Adrenal gland (tissue), 12 donors: ENCODE measurements around the gene SRPK2. TPM values are rescaled to one million over a fixed set of nuclear protein-coding genes. Genes with fewer than 3 reads are reported as not detected.
"Not testable (repeated sequence)": the region's sequence is repeated elsewhere in the genome, so short reads cannot be mapped to it uniquely, and the experiment has no call there.

Source experiments
- DNase-seq, 7 donors: peaks; one replicate each; pipeline ENCODE4 v3.0.0-alpha.2; 2019 to 2020
- H3K27ac ChIP-seq, 5 donors: fragments of 200-600 bp; sonication (generic) in 4 of 5; 1 replicate in 3 of 5; 2 replicates in 2 of 5; pipeline versions ENCODE4 v1.5.1 to v1.8.0; 2016 to 2020; ENCODE audit warnings: mild to moderate bottlenecking in 1 of 5
- H3K27me3 ChIP-seq: fragments of 200-600 bp; 2 replicates; pipeline ENCODE4 v1.8.0; 2021
- H3K36me3 ChIP-seq, 2 donors: fragments of 200-600 bp; replicated peaks in 1 of 2; 1 replicate in 1 of 2; 2 replicates in 1 of 2; pipeline versions ENCODE4 v1.5.1 to v1.8.0; 2018 to 2022
- H3K4me1 ChIP-seq, 2 donors: fragments of 200-600 bp; replicated peaks in 1 of 2; 1 replicate in 1 of 2; 2 replicates in 1 of 2; pipeline versions ENCODE4 v1.5.1 to v1.8.0; 2018 to 2021
- H3K4me3 ChIP-seq, 4 donors: fragments of 200-600 bp; sonication (generic) in 3 of 4; one replicate each; pipeline ENCODE4 v1.5.1; 2016 to 2018
- H3K9me3 ChIP-seq, 3 donors: fragments of 200-600 bp; sonication (generic) in 1 of 3; replicated peaks in 1 of 3; 1 replicate in 2 of 3; 2 replicates in 1 of 3; pipeline versions ENCODE4 v1.5.1 to v1.8.0; 2016 to 2021
- POLR2A ChIP-seq, 2 donors: fragments of 450-650 bp; IDR thresholded peaks; one replicate each; pipeline ENCODE4 v1.6.1; 2017; ENCODE audit warnings: antibody characterized with exemption in 2 of 2, mild to moderate bottlenecking in 2 of 2, moderate library complexity in 1 of 2
- WGBS, 4 donors: extraction: QIAGEN DNeasy Blood & Tissue Kit in 2 of 4; methylation state at CpG; one replicate each; pipeline versions ENCODE4 v1.1.5 to v1.1.7; 2013 to 2017; 5-methylcytosine and 5-hydroxymethylcytosine counted together
- intact Hi-C, 2 donors: fragments of 100-400 bp; cut with DNase I; formaldehyde crosslinking; loops; one replicate each; pipeline versions ENCODE4 v1.14.1 to v1.15.0; 2022 to 2023
- polyA plus RNA-seq, 3 donors: library from polyadenylated mRNA; stranded (reverse); fragments of 200-250 nt in 2 of 3; fragments of 350-450 nt in 1 of 3; fragmentation: Illumina TruSeq in 1 of 3; extraction: RNeasy Lipid Tissue Mini Kit (QIAGEN cat#74804) in 1 of 3; gene quantifications; one replicate each; pipeline ENCODE4 v1.2.3, GENCODE V29; 2013 to 2014
- total RNA-seq, 9 donors: library from RNA; depleted of rRNA in 4 of 9; stranded (reverse); fragments of >200 nt in 4 of 9; fragments of 120-200 nt in 1 of 9; fragmentation: NEBNext Ultra II Directional in 1 of 9; extraction: Animal tissue kit (Norgen Biotek cat#: 25700) in 1 of 9; gene quantifications; one replicate each; pipeline versions ENCODE4 v1.1.0 to v1.2.4, GENCODE V29; 2013 to 2023
- TF ChIP-seq, protein P1 (sequence below), 6 experiments: fragments of 450-650 bp in 4 of 6; fragments of 200-600 bp in 2 of 6; sonication (generic) in 1 of 6; IDR thresholded peaks; 1 replicate in 5 of 6; 2 replicates in 1 of 6; pipeline versions ENCODE4 v1.5.1 to v1.8.0; 2016 to 2021; ENCODE audit warnings: antibody characterized with exemption in 6 of 6, mild to moderate bottlenecking in 2 of 6, moderate library complexity in 1 of 6
- donor health status: healthy with polysubstance abuse.
- donor health status: Bipolar disorder and iron deficiency.
- donor health status: DM: yes; HTN: yes; CAD: no.
- donor health status: DM: no; HTN: no; CAD: no.
- donor health status: DM: no; HTN: no; CAD: no.
- donor health status: DM: yes; HTN: yes; CAD: no.

The SRPK2 gene
- total and polyA plus RNA-seq, 12 donors = 7.3 to 64.7 (median 36.6) TPM

DNA sequence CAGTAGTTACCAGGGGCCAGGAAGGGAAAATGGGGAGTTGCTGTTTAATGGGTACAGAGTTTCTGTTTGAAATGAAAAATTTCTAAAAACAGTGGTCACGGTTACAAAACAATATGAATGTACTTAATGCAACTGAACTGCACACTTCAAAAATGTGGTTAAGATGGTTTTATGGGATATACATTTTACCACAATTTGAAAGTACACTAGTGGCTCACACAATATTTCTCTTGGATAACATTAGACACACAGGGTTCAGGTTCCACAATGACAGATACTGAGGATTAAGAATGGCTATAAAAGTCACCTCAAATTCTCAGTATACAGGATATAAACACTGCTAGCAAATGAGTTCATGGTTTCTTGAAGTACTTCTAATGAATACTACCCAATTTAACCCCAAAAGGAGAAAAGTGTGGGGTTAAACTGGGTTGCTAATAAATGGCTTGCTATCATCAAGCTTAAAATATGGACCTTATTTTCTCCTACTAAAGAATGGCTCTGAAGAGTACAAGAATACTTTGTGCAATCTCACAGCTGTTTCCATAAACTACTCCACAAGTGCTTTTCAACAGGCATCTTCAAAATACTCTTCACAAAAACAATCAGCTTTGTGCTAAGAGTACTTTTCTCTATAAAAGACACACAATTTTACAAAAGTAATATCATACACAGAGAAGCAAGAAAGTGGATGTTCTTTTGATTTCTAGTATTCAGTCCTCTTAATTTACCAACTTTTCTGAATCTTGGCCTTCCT lies 92.9 kb downstream of the SRPK2 start:
- TF ChIP-seq, protein P1, sequence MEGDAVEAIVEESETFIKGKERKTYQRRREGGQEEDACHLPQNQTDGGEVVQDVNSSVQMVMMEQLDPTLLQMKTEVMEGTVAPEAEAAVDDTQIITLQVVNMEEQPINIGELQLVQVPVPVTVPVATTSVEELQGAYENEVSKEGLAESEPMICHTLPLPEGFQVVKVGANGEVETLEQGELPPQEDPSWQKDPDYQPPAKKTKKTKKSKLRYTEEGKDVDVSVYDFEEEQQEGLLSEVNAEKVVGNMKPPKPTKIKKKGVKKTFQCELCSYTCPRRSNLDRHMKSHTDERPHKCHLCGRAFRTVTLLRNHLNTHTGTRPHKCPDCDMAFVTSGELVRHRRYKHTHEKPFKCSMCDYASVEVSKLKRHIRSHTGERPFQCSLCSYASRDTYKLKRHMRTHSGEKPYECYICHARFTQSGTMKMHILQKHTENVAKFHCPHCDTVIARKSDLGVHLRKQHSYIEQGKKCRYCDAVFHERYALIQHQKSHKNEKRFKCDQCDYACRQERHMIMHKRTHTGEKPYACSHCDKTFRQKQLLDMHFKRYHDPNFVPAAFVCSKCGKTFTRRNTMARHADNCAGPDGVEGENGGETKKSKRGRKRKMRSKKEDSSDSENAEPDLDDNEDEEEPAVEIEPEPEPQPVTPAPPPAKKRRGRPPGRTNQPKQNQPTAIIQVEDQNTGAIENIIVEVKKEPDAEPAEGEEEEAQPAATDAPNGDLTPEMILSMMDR (IDR thresholded peaks at IDR 0.05) = no peak
- TF ChIP-seq POLR2A (IDR thresholded peaks at IDR 0.05) = no peak
- WGBS, 4 donors = 88 to 100% (median 98%) methylated on average over 1 of the region's 1 CpG
- Histone ChIP-seq H3K27me3 (no peaks in the 10 kb centered on the region), H3K9me3 (no peaks in the 10 kb centered on the region), H3K36me3 (no peaks in the 10 kb centered on the region), H3K4me1 (peaks cover 0 to 6% of the 10 kb centered on the region in 2 donors), H3K4me3 (no peak overlapping the region), H3K27ac (no peak overlapping the region)
- intact Hi-C loops = no loop called here
- no peak for DNase-seq

DNA sequence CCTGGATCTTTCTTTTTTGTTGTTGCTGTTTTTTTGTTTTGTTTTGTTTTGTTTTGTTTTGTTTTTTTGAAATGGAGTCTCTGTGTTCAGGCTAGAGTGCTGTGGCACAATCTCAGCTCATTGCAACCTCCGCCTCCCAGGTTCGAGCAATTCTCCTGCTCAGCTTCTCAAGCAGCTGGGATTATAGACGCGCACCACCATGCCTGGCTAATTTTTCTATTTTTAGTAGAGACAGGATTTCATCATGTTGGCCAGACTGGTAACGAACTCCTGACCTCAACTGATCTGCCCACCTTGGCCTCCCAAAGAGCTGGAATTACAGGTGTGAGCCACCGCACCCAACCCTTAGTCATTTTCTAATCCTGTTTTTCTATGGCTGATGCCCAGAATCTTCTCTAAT lies 94.2 kb downstream of the SRPK2 start:
- DNase-seq, H3K4me3 ChIP-seq, H3K27me3 ChIP-seq, H3K4me1 ChIP-seq, H3K9me3 ChIP-seq, H3K27ac ChIP-seq, H3K36me3 ChIP-seq, intact Hi-C loops: not testable (repeated sequence)
- WGBS, 4 donors = 96 to 98% (median 97%) methylated on average over 6 of the region's 6 CpGs

DNA sequence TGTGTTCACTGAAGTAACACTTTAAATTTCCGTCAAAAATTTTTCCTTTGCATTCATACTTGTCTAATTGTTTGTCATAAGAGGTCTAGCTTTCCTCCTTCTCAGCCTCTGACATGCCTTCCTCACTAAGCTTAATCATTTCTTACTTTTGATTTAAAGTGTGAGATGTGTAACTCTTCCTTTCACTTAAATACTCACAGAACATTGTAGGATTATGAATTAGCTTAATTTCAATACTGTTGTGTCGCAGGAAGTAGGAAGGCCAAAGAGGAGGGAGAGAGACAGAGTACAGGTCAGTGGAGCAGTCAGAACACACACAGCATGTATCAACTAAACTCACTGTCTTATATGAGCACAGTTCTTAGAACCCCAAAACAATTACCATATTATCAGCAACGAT lies 99.0 kb downstream of the SRPK2 start:
- 79 to 88% (median 84%) methylated on average over 3 of the region's 3 CpGs for WGBS, 4 donors

DNA sequence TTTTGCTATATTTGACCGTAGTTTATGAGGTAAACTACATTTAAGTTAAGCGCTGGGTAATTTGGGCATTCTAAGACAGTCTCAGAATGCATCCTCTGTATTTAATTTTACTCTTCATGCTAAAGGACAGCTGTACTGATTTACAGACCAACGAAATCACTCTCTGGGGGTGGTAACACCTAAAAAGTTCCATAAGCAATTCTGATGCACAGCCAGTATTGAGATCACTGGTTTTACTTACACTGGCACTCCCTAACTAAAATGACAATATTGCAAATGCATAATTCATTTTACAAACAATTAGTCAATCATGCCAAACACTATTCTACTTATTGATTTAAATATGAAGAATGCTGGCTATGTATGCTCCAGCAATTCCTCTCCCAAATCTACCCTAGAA lies 102.3 kb downstream of the SRPK2 start:
- Histone ChIP-seq H3K9me3 (no peaks in the 10 kb centered on the region), H3K27ac (no peak overlapping the region), H3K27me3 (no peaks in the 10 kb centered on the region), H3K36me3 (no peaks in the 10 kb centered on the region), H3K4me1 (no peaks in the 10 kb centered on the region), H3K4me3 (no peak overlapping the region)
- WGBS, 4 donors = 90 to 97% (median 91%) methylated on average over 3 of the region's 3 CpGs
- intact Hi-C loops = no loop called here
- no peak for DNase-seq
- TF ChIP-seq, protein P1 (IDR thresholded peaks at IDR 0.05) = no peak
- TF ChIP-seq POLR2A (IDR thresholded peaks at IDR 0.05) = no peak

More for the DNA sequence above, 99.0 kb downstream of the SRPK2 start:
- Histone ChIP-seq H3K27me3 (no peaks in the 10 kb centered on the region), H3K4me1 (no peaks in the 10 kb centered on the region), H3K9me3 (no peaks in the 10 kb centered on the region), H3K36me3 (no peaks in the 10 kb centered on the region), H3K27ac (no peak overlapping the region), H3K4me3 (no peak overlapping the region)
- TF ChIP-seq, protein P1 (IDR thresholded peaks at IDR 0.05) = no peak
- TF ChIP-seq POLR2A (IDR thresholded peaks at IDR 0.05) = no peak
- no peak for DNase-seq
- intact Hi-C loops = no loop called here
